T47D (cell line): ENCODE measurements around the gene CBL.

ENCODE experiments used
- DNase-seq, 2 experiments: peaks; one replicate each; pipeline versions ENCODE4 v3.0.0 to v3.0.0-alpha.2; 2011 to 2012; ENCODE audit warnings: low read depth in 1 of 2, low spot score in 1 of 2
- JUND ChIP-seq: IDR thresholded peaks from 2 replicates; pipeline ENCODE4 v1.6.1; 2012; ENCODE audit warnings: low read depth
- in situ Hi-C: cut with HindIII; loops from 2 replicates; pipeline ENCODE4 v1.10.0; 2016; ENCODE audit warnings: low sequenced_read_pairs, low pct_unique_long_range_greater_than_20kb

CBL gene

GRCh38 chr11:119300198-119300964 is 94.2 kb downstream of the CBL start:
- no peak for TF ChIP-seq JUND
- DNase-seq, result no peak
- in situ Hi-C loops, result no loop called here

GRCh38 chr11:119303227-119303718 is 97.1 kb downstream of the CBL start:
- no peak for TF ChIP-seq JUND
- DNase-seq, result no peak
- in situ Hi-C loops, result no loop called here

- no peak for DNase-seq
- TF ChIP-seq JUND, result no peak
- in situ Hi-C loops, result no loop called here
Observed at GRCh38 chr11:119305556-119306372, 99.6 kb downstream of the CBL start.

GRCh38 chr11:119306373-119306890 is 100.3 kb downstream of the CBL start:
- no peak for TF ChIP-seq JUND
- in situ Hi-C loops, result no loop called here
- no peak for DNase-seq

GRCh38 chr11:119307219-119307618 is 101.1 kb downstream of the CBL start:
- in situ Hi-C loops, result no loop called here
- DNase-seq, result peak in 1 of 2 experiments; percentile 35
- TF ChIP-seq JUND, result no peak

- TF ChIP-seq JUND, result no peak
- no peak for DNase-seq
- in situ Hi-C loops, result no loop called here
Observed at GRCh38 chr11:119307974-119308373, 101.8 kb downstream of the CBL start.

- peak; percentile 74 to 77 for DNase-seq
- in situ Hi-C loops, result no loop called here
- TF ChIP-seq JUND, result no peak
Observed at GRCh38 chr11:119309411-119309810, 103.3 kb downstream of the CBL start.

GRCh38 chr11:119309953-119310681 is 104.0 kb downstream of the CBL start:
- in situ Hi-C loops, result no loop called here
- DNase-seq, result no peak
- TF ChIP-seq JUND, result no peak

- no peak for TF ChIP-seq JUND
- no peak for DNase-seq
- in situ Hi-C loops, result no loop called here
Observed at GRCh38 chr11:119310682-119311052, 104.5 kb downstream of the CBL start.

- no peak for TF ChIP-seq JUND
- in situ Hi-C loops, result no loop called here
- DNase-seq, result no peak
Observed at GRCh38 chr11:119314726-119315125, 108.6 kb downstream of the CBL start.

GRCh38 chr11:119315131-119316015 is 109.2 kb downstream of the CBL start:
- in situ Hi-C loops, result no loop called here
- DNase-seq, result peak in 1 of 2 experiments; percentile 46
- no peak for TF ChIP-seq JUND

- in situ Hi-C loops, result no loop called here
- DNase-seq, result no peak
- no peak for TF ChIP-seq JUND
Observed at GRCh38 chr11:119316016-119316728, 110.0 kb downstream of the CBL start.
